Neural progenitor cell (in vitro differentiated cells): Measurements from ENCODE around the gene SAMD3.

Experiments used
- CTCF ChIP-seq: fragments of 200-600 bp; sonication (generic); IDR thresholded peaks from 2 replicates; pipeline ENCODE4 v1.5.1; 2017; ENCODE audit warnings: antibody characterized with exemption, mild to moderate bottlenecking
- EZH2 ChIP-seq: fragments of 200-600 bp; sonication (generic); IDR thresholded peaks from 2 replicates; pipeline ENCODE4 v1.6.1; 2017; ENCODE audit warnings: antibody characterized with exemption, mild to moderate bottlenecking, moderate library complexity
- EZH2phosphoT487 ChIP-seq: fragments of 200-600 bp; sonication (generic); IDR thresholded peaks from 2 replicates; pipeline ENCODE4 v1.6.1; 2017; ENCODE audit warnings: antibody characterized with exemption

DNA sequence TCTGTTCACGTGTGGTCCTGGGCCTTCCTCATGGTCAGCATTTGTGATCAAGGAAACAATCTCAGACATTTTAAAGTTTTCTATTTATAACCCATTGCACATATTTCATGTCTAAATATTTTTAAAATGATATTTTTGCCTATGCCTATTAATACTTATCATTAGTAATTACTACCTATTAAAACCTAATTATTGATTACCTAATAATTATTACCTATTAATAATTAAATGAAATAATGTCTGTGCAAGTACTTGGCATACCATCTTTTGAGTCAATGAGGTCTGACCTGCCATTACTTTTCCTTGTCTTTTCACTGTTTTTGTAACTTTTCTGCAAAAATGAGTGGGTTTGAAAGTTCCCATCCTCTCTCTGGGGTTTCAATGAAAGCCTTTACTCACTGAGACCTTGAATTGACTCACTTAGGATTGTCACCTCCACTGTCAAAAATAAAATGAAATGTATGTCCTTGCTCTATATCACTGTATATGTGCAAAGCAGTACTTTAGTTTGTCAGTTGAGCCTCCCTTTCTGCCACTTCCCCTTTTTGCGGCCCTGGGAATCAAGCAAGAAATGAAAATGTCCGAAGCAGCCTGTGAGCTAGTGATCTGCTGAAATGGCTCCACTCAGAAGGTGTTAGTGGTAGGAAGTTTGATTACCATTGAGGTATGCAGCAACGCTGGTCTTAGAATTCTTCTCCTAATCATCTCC, 116.6 kb downstream of the SAMD3 start:
- TF ChIP-seq CTCF, result no peak
- TF ChIP-seq EZH2, result no peak
- no peak for TF ChIP-seq EZH2phosphoT487
